Caco-2 (cell line): ENCODE data around the gene SHISA2. TPM values are rescaled to one million over a fixed set of nuclear protein-coding genes. Genes with fewer than 3 reads are reported as not detected.

Experiments
- BruUV-seq: library from RNA; stranded (reverse); fragments of 400-500 nt; replicated peaks from 2 replicates; lab custom pipeline; 2021; lab: Mats Ljungman, UMichigan
- CTCF ChIA-PET: fragments of 300-600 bp; sonication (Branson Sonifier 250); formaldehyde crosslinking; loops from one replicate; lab custom pipeline; 2022; ENCODE audit warnings: antibody characterized with exemption; lab: Charles Lee
- POLR2A ChIA-PET: fragments of 300-600 bp; sonication (Branson Sonifier 250); formaldehyde crosslinking; loops from one replicate; lab custom pipeline; 2022; ENCODE audit warnings: antibody characterized with exemption; lab: Charles Lee
- DNase-seq, 2 experiments: peaks; one replicate each; pipeline versions ENCODE4 v3.0.0 to v3.0.0-alpha.2; 2020 to 2022
- H3K27me3 ChIP-seq: replicated peaks from 2 replicates; pipeline ENCODE4 v1.6.0; 2011; ENCODE audit warnings: low read length; ENCODE audit not compliant: control insufficient read depth, insufficient read depth
- H3K36me3 ChIP-seq: 2 replicates; pipeline ENCODE4 v1.5.1; 2011; ENCODE audit warnings: low read length; ENCODE audit not compliant: control insufficient read depth, insufficient read depth
- H3K4me1 ChIP-seq: fragments of 250-450 bp; sonication (Bioruptor Pico); 2 replicates; pipeline ENCODE4 v1.5.1; 2020; ENCODE audit warnings: mild to moderate bottlenecking
- H3K4me3 ChIP-seq: 2 replicates; pipeline ENCODE4 v1.5.1; 2011; ENCODE audit warnings: low read depth, mild to moderate bottlenecking, control low read depth, low read length
- H3K9me3 ChIP-seq: fragments of 250-450 bp; sonication (Bioruptor Pico); 2 replicates; pipeline ENCODE4 v1.5.1; 2020; ENCODE audit warnings: mild to moderate bottlenecking, moderate library complexity
- H3K27ac Mint-ChIP-seq: one replicate; pipeline ENCODE4 v1.8.0; 2022; ENCODE audit warnings: mixed read lengths; ENCODE audit not compliant: unreplicated experiment
- H3K27me3 Mint-ChIP-seq: one replicate; pipeline ENCODE4 v1.8.0; 2022; ENCODE audit warnings: mixed read lengths; ENCODE audit not compliant: insufficient read depth, unreplicated experiment
- H3K36me3 Mint-ChIP-seq: one replicate; pipeline ENCODE4 v1.8.0; 2022; ENCODE audit warnings: mild to moderate bottlenecking, mixed read lengths; ENCODE audit not compliant: insufficient read depth, unreplicated experiment
- H3K4me1 Mint-ChIP-seq: one replicate; pipeline ENCODE4 v1.8.0; 2022; ENCODE audit warnings: low read depth, mixed read lengths; ENCODE audit not compliant: unreplicated experiment
- H3K4me3 Mint-ChIP-seq: one replicate; pipeline ENCODE4 v1.8.0; 2022; ENCODE audit warnings: mild to moderate bottlenecking, moderate library complexity, mixed read lengths; ENCODE audit not compliant: unreplicated experiment
- H3K9me3 Mint-ChIP-seq: one replicate; pipeline ENCODE4 v1.8.0; 2022; ENCODE audit warnings: mixed read lengths; ENCODE audit not compliant: unreplicated experiment
- intact Hi-C: fragments of 100-400 bp; cut with micrococcal nuclease; formaldehyde crosslinking; loops from one replicate; pipeline ENCODE4 v1.10.0; 2022; ENCODE audit not compliant: unreplicated experiment
- total RNA-seq: library from RNA; stranded (reverse); gene quantifications from 2 replicates; pipeline ENCODE4 v1.2.3, GENCODE V29; 2022
- TF ChIP-seq, protein P1 (sequence below), 2 experiments: fragments of 200-600 bp in 1 of 2; IDR thresholded peaks; 1 replicate in 1 of 2; 2 replicates in 1 of 2; pipeline versions ENCODE4 v1.5.1 to v1.8.0; 2011 to 2022; ENCODE audit warnings: antibody characterized with exemption in 1 of 2, control low read depth in 1 of 2, inconsistent platforms in 1 of 2, low read depth in 1 of 2, low read length in 1 of 2, mild to moderate bottlenecking in 1 of 2, moderate library complexity in 1 of 2; ENCODE audit not compliant: insufficient read depth in 1 of 2, severe bottlenecking in 1 of 2, unreplicated experiment in 1 of 2

The SHISA2 gene
- total RNA-seq, 1 experiment from 2014 or later = not detected

GRCh38 chr13:26025196-26025595 lies 26.6 kb downstream of the SHISA2 start:
- H3K4me1 Mint-ChIP-seq = peaks cover 37% of the 10 kb centered on the region
- H3K36me3 Mint-ChIP-seq = peaks cover 4% of the 10 kb centered on the region
- peaks cover 1% of the 10 kb centered on the region for H3K9me3 Mint-ChIP-seq
- H3K27ac Mint-ChIP-seq = no peak overlapping the region
- intact Hi-C loops = no loop called here
- CTCF ChIA-PET = no interaction called here
- Histone ChIP-seq H3K36me3 (no peaks in the 10 kb centered on the region), H3K9me3 (no peaks in the 10 kb centered on the region), H3K4me1 (peaks cover 17% of the 10 kb centered on the region), H3K27me3 (no peaks in the 10 kb centered on the region), H3K4me3 (no peak overlapping the region)
- H3K27me3 Mint-ChIP-seq = peaks cover 3% of the 10 kb centered on the region
- TF ChIP-seq, protein P1, sequence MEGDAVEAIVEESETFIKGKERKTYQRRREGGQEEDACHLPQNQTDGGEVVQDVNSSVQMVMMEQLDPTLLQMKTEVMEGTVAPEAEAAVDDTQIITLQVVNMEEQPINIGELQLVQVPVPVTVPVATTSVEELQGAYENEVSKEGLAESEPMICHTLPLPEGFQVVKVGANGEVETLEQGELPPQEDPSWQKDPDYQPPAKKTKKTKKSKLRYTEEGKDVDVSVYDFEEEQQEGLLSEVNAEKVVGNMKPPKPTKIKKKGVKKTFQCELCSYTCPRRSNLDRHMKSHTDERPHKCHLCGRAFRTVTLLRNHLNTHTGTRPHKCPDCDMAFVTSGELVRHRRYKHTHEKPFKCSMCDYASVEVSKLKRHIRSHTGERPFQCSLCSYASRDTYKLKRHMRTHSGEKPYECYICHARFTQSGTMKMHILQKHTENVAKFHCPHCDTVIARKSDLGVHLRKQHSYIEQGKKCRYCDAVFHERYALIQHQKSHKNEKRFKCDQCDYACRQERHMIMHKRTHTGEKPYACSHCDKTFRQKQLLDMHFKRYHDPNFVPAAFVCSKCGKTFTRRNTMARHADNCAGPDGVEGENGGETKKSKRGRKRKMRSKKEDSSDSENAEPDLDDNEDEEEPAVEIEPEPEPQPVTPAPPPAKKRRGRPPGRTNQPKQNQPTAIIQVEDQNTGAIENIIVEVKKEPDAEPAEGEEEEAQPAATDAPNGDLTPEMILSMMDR (IDR thresholded peaks at IDR 0.05; ENCODE audit: insufficient read depth in 1 of 2, low read depth in 1 of 2, low read length in 1 of 2, severe bottlenecking in 1 of 2, unreplicated experiment in 1 of 2) = no peak
- no peak for DNase-seq
- no TSS peak for BruUV-seq
- POLR2A ChIA-PET = no interaction called here
- no peak overlapping the region for H3K4me3 Mint-ChIP-seq

- Mint-ChIP-seq H3K4me1 (peaks cover 34% of the 10 kb centered on the region), H3K36me3 (peaks cover 4% of the 10 kb centered on the region), H3K27me3 (peaks cover 3% of the 10 kb centered on the region), H3K4me3 (no peak overlapping the region), H3K27ac (no peak overlapping the region), H3K9me3 (no peaks in the 10 kb centered on the region)
- Histone ChIP-seq H3K36me3 (no peaks in the 10 kb centered on the region), H3K4me3 (no peak overlapping the region), H3K4me1 (peaks cover 17% of the 10 kb centered on the region), H3K27me3 (no peaks in the 10 kb centered on the region), H3K9me3 (no peaks in the 10 kb centered on the region)
- ChIA-PET POLR2A (no interaction called here), CTCF (no interaction called here)
- intact Hi-C loops = loop anchor here (5.0 kb wide), 1 partner anchor 57 kb away; no protein-coding TSS in a partner anchor
- no TSS peak for BruUV-seq
- TF ChIP-seq, protein P1 (IDR thresholded peaks at IDR 0.05; ENCODE audit: insufficient read depth in 1 of 2, low read depth in 1 of 2, low read length in 1 of 2, severe bottlenecking in 1 of 2, unreplicated experiment in 1 of 2) = no peak
- no peak for DNase-seq
Observed at GRCh38 chr13:26024558-26024957, 27.3 kb downstream of the SHISA2 start.

DNA sequence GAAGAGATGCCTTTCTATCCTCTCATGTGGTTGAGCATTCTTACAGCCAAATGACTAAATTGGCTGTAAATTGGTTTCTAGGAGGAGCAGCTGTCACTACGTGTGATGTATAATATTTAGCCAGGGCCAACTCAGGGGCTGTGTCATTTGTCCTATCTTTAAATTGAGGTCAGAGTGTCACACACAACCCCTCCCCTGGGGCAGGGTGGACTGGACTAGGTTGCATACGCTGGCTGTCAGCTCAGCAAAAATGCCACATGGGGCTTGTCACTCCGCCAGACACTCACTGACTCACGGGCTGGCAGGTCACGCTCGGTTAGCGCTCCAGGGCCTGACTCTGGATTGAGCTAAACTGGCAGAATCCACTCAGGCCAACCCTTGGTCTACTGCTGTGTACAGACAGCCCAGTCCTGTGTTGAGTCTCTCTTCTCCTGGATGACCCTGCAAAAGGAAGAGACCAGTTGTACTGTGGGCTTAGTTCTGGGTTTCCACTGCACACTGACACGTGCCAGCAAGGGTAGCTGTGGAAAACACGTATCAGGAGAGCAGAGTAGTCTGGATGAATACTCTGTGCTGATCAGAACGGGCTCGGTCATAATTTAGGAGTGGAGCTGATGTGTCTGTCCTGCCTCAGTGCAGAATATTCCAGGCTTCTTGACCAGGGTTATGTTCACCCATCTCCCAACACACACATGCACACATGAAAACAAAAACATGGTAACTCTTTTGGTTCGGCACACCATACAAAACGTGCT lies 29.1 kb downstream of the SHISA2 start:
- ChIA-PET CTCF (interaction anchor here (0.5 kb wide), 1 partner anchor 193 kb away, joined by 5 read pairs; no protein-coding TSS in a partner anchor), POLR2A (no interaction called here)
- H3K27me3 Mint-ChIP-seq = peaks cover 3% of the 10 kb centered on the region
- Histone ChIP-seq H3K36me3 (no peaks in the 10 kb centered on the region), H3K27me3 (no peaks in the 10 kb centered on the region), H3K4me3 (no peak overlapping the region), H3K9me3 (no peaks in the 10 kb centered on the region), H3K4me1 (peaks cover 17% of the 10 kb centered on the region)
- no TSS peak for BruUV-seq
- no peak overlapping the region for H3K27ac Mint-ChIP-seq
- intact Hi-C loops = loop anchor here (5.0 kb wide), 1 partner anchor 55 kb away; no protein-coding TSS in a partner anchor
- TF ChIP-seq, protein P1 (IDR thresholded peaks at IDR 0.05; ENCODE audit: insufficient read depth in 1 of 2, low read depth in 1 of 2, low read length in 1 of 2, severe bottlenecking in 1 of 2, unreplicated experiment in 1 of 2) = no peak
- peak; percentile 84 to 88 for DNase-seq
- peaks cover 34% of the 10 kb centered on the region for H3K4me1 Mint-ChIP-seq
- H3K4me3 Mint-ChIP-seq = no peak overlapping the region
- peaks cover 4% of the 10 kb centered on the region for H3K36me3 Mint-ChIP-seq
- H3K9me3 Mint-ChIP-seq = no peaks in the 10 kb centered on the region
